ENCODE data around the gene GIPC1. TPM values are rescaled to one million over a fixed set of nuclear protein-coding genes. Genes with fewer than 3 reads are reported as not detected.
A peak's percentile ranks its signal among the peaks of the same experiment; 100 is the strongest.

GIPC1 gene
- total RNA-seq, 1 donor from 2014 or later: 81.0 TPM

GRCh38 chr19:14472202-14472938 is 23.6 kb downstream of the GIPC1 start:
- H3K27ac ChIP-seq: no peak overlapping the region
- peak overlapping the region; percentile 26 to 29 for H3K4me3 ChIP-seq
- peaks cover 39% of the 10 kb centered on the region for H3K4me1 ChIP-seq
- H3K36me3 ChIP-seq: peaks cover 0 to 21% of the 10 kb centered on the region in 2 donors
- peak in 1 of 2 donors; percentile 62 for TF ChIP-seq POLR2AphosphoS5 (IDR thresholded peaks at IDR 0.05; ENCODE audit: insufficient read depth in 1 of 2, low read depth in 1 of 2)
- peak; percentile 86 to 98 (median 92) for TF ChIP-seq CTCF (IDR thresholded peaks at IDR 0.05)
- no peak for TF ChIP-seq POLR2A (IDR thresholded peaks at IDR 0.05)
- DNase-seq (ENCODE audit: extremely low spot score in 2 of 2): no peak
- H3K27me3 ChIP-seq: no peaks in the 10 kb centered on the region
- intact Hi-C loops (cut with DNase I): loop anchor here (5.0 to 10.0 kb wide), 3 partner anchors 35 to 328 kb away; no protein-coding TSS in a partner anchor
- no peaks in the 10 kb centered on the region for H3K9me3 ChIP-seq

- Histone ChIP-seq H3K4me3 (peak overlapping the region; percentile 26 to 29), H3K36me3 (peaks cover 0 to 28% of the 10 kb centered on the region in 2 donors), H3K27me3 (no peaks in the 10 kb centered on the region), H3K27ac (no peak overlapping the region), H3K9me3 (no peaks in the 10 kb centered on the region), H3K4me1 (peaks cover 32% of the 10 kb centered on the region)
- TF ChIP-seq POLR2AphosphoS5 (IDR thresholded peaks at IDR 0.05; ENCODE audit: insufficient read depth in 1 of 2, low read depth in 1 of 2): no peak
- intact Hi-C loops (cut with DNase I): loop anchor here (5.0 to 10.0 kb wide), 3 partner anchors 34 to 327 kb away; no protein-coding TSS in a partner anchor
- DNase-seq (ENCODE audit: extremely low spot score in 2 of 2): no peak
These were observed 24.3 kb downstream of the GIPC1 start for GRCh38 chr19:14471436-14472187.

GRCh38 chr19:14470031-14470876 is 25.7 kb downstream of the GIPC1 start:
- H3K36me3 ChIP-seq: peaks cover 0 to 37% of the 10 kb centered on the region in 2 donors

GRCh38 chr19:14467816-14468215 is 28.1 kb downstream of the GIPC1 start:
- Histone ChIP-seq H3K27me3 (no peaks in the 10 kb centered on the region), H3K9me3 (no peaks in the 10 kb centered on the region), H3K36me3 (peaks cover 0 to 52% of the 10 kb centered on the region in 2 donors)

More at GRCh38 chr19:14470031-14470876, 25.7 kb downstream of the GIPC1 start:
- TF ChIP-seq POLR2AphosphoS5 (IDR thresholded peaks at IDR 0.05; ENCODE audit: insufficient read depth in 1 of 2, low read depth in 1 of 2) (no peak), CTCF (IDR thresholded peaks at IDR 0.05) (no peak), POLR2A (IDR thresholded peaks at IDR 0.05) (no peak)
- H3K27me3 ChIP-seq: no peaks in the 10 kb centered on the region
- H3K4me1 ChIP-seq: peaks cover 25% of the 10 kb centered on the region
- no peak overlapping the region for H3K27ac ChIP-seq
- DNase-seq (ENCODE audit: extremely low spot score in 2 of 2): no peak
- no peak overlapping the region for H3K4me3 ChIP-seq
- no peaks in the 10 kb centered on the region for H3K9me3 ChIP-seq
- intact Hi-C loops (cut with DNase I): loop anchor here (5.0 to 10.0 kb wide), 3 partner anchors 33 to 325 kb away; no protein-coding TSS in a partner anchor

More at GRCh38 chr19:14467816-14468215, 28.1 kb downstream of the GIPC1 start:
- no peak for TF ChIP-seq POLR2AphosphoS5 (IDR thresholded peaks at IDR 0.05; ENCODE audit: insufficient read depth in 1 of 2, low read depth in 1 of 2)
- no peak for TF ChIP-seq POLR2A (IDR thresholded peaks at IDR 0.05)
- TF ChIP-seq CTCF (IDR thresholded peaks at IDR 0.05): no peak
- H3K4me1 ChIP-seq: peaks cover 12% of the 10 kb centered on the region
- no peak overlapping the region for H3K4me3 ChIP-seq
- intact Hi-C loops (cut with DNase I): no loop called here
- DNase-seq (ENCODE audit: extremely low spot score in 2 of 2): no peak
- H3K27ac ChIP-seq: no peak overlapping the region

Data from vagina (tissue), 2 donors.